B cell (primary cell): Measurements from ENCODE around the gene GOT1. TPM values are rescaled to one million over a fixed set of nuclear protein-coding genes. Genes with fewer than 3 reads are reported as not detected.

Experiments
- ATAC-seq: fragments of 200-7000 bp; cut with Tn5 transposase; one replicate; pipeline ENCODE4 v1.10.0; 2021; ENCODE audit warnings: low read depth, mild to moderate bottlenecking, moderate number of reproducible peaks, moderate library complexity
- CTCF ChIA-PET: fragments of 350-600 bp; sonication (Branson Sonifier 250); formaldehyde crosslinking; loops from one replicate; lab custom pipeline; 2021; ENCODE audit warnings: antibody characterized with exemption, inconsistent platforms; lab: Charles Lee
- POLR2A ChIA-PET: fragments of 350-600 bp; sonication (Branson Sonifier 250); formaldehyde crosslinking; loops from one replicate; lab custom pipeline; 2021; ENCODE audit warnings: antibody characterized with exemption; lab: Charles Lee
- DNase-seq: peaks from one replicate; pipeline ENCODE4 v3.0.0; 2013
- H2AFZ ChIP-seq: 2 replicates; pipeline ENCODE4 v1.6.1; 2012; ENCODE audit warnings: mild to moderate bottlenecking, low read depth, low read length; ENCODE audit not compliant: insufficient read depth, poor library complexity, severe bottlenecking
- H3K27ac ChIP-seq, 2 donors: 1 replicate in 1 of 2; 2 replicates in 1 of 2; pipeline ENCODE4 v1.5.1; 2012 to 2013; ENCODE audit warnings: low read length in 2 of 2, mild to moderate bottlenecking in 2 of 2, moderate library complexity in 1 of 2
- H3K27me3 ChIP-seq, 4 experiments: fragments of 200-600 bp in 1 of 4; sonication (generic) in 1 of 4; replicated peaks in 1 of 4; 1 replicate in 2 of 4; 2 replicates in 2 of 4; pipeline versions ENCODE4 v1.6.1 to v1.7.0; 2013 to 2016; ENCODE audit warnings: low read length in 3 of 4, mild to moderate bottlenecking in 2 of 4, mixed read lengths in 1 of 4, moderate library complexity in 1 of 4; ENCODE audit not compliant: insufficient read depth in 4 of 4, control insufficient read depth in 3 of 4; ENCODE audit errors: control extremely low read depth in 1 of 4
- H3K36me3 ChIP-seq, 2 experiments: replicated peaks in 1 of 2; 1 replicate in 1 of 2; 2 replicates in 1 of 2; pipeline versions ENCODE4 v1.6.1 to v1.7.1; 2013; ENCODE audit warnings: low read length in 1 of 2; ENCODE audit not compliant: insufficient read depth in 2 of 2, control insufficient read depth in 1 of 2; ENCODE audit errors: control extremely low read depth in 1 of 2, extremely low read depth in 1 of 2
- H3K4me1 ChIP-seq, 2 donors: fragments of 200-600 bp in 1 of 2; sonication (generic) in 1 of 2; 1 replicate in 1 of 2; 2 replicates in 1 of 2; pipeline versions ENCODE4 v1.5.1 to v1.6.1; 2013 to 2017; ENCODE audit warnings: low read length in 2 of 2; ENCODE audit not compliant: control insufficient read depth in 2 of 2, insufficient read depth in 2 of 2
- H3K4me2 ChIP-seq: replicated peaks from 2 replicates; pipeline ENCODE3; 2012; ENCODE audit warnings: mild to moderate bottlenecking, low read depth, low read length; ENCODE audit not compliant: poor library complexity, severe bottlenecking
- H3K4me3 ChIP-seq, 5 experiments: fragments of 200-600 bp in 1 of 5; sonication (generic) in 1 of 5; 1 replicate in 3 of 5; 2 replicates in 2 of 5; pipeline versions ENCODE4 v1.5.1 to v1.7.0; 2011 to 2016; ENCODE audit warnings: low read length in 4 of 5, mild to moderate bottlenecking in 4 of 5, low read depth in 2 of 5, control low read depth in 1 of 5, moderate library complexity in 1 of 5; ENCODE audit not compliant: insufficient read depth in 1 of 5; ENCODE audit errors: control extremely low read depth in 1 of 5, extremely low read depth in 1 of 5
- H3K79me2 ChIP-seq: fragments of 200-600 bp; sonication (generic); one replicate; pipeline ENCODE4 v1.6.0; 2016; ENCODE audit warnings: low read length; ENCODE audit not compliant: control insufficient read depth, insufficient read depth
- H3K9ac ChIP-seq: fragments of 200-600 bp; sonication (generic); 2 replicates; pipeline ENCODE4 v1.6.1; 2017; ENCODE audit warnings: mild to moderate bottlenecking, low read length, moderate library complexity
- H3K9me3 ChIP-seq, 3 donors: one replicate each; pipeline versions ENCODE4 v1.6.1 to v1.7.1; 2013; ENCODE audit warnings: low read length in 2 of 3; ENCODE audit not compliant: control insufficient read depth in 2 of 3, insufficient read depth in 1 of 3; ENCODE audit errors: control extremely low read depth in 1 of 3
- H4K20me1 ChIP-seq: 2 replicates; pipeline ENCODE4 v1.6.0; 2012; ENCODE audit warnings: mild to moderate bottlenecking, low read length; ENCODE audit not compliant: insufficient read depth, control insufficient read depth, poor library complexity, severe bottlenecking
- H3K27ac Mint-ChIP-seq: one replicate; pipeline ENCODE4 v1.8.0; 2021; ENCODE audit warnings: mixed read lengths
- H3K27me3 Mint-ChIP-seq: one replicate; pipeline ENCODE4 v1.8.0; 2021; ENCODE audit warnings: mixed read lengths
- H3K4me1 Mint-ChIP-seq: one replicate; pipeline ENCODE4 v1.8.0; 2021; ENCODE audit warnings: mixed read lengths
- H3K4me3 Mint-ChIP-seq: one replicate; pipeline ENCODE4 v1.8.0; 2021; ENCODE audit warnings: mixed read lengths
- H3K9me3 Mint-ChIP-seq: one replicate; pipeline ENCODE4 v1.8.0; 2022; ENCODE audit warnings: mixed read lengths; ENCODE audit not compliant: insufficient read depth
- EZH2 ChIP-seq: IDR thresholded peaks from 2 replicates; pipeline ENCODE4 v1.6.1; 2012; ENCODE audit warnings: borderline replicate concordance, low read depth, mild to moderate bottlenecking, moderate library complexity, low read length; ENCODE audit not compliant: insufficient read depth, poor library complexity, severe bottlenecking
- WGBS: methylation state at CpG from one replicate; pipeline ENCODE4 v1.1.5; 2013; ENCODE audit warnings: missing lambda C conversion rate; ENCODE audit not compliant: insufficient coverage; 5-methylcytosine and 5-hydroxymethylcytosine counted together
- intact Hi-C: fragments of 100-400 bp; cut with micrococcal nuclease; formaldehyde crosslinking; loops from one replicate; pipeline ENCODE4 v1.10.0; 2022
- polyA plus RNA-seq: library from polyadenylated mRNA; depleted of rRNA; stranded (reverse); fragments of >200 nt; gene quantifications from 2 replicates; pipeline ENCODE4 v1.2.3, GENCODE V29; 2012
- total RNA-seq, 2 donors: library from RNA; stranded (reverse); fragments of 120-200 nt in 1 of 2; gene quantifications; 1 replicate in 1 of 2; 2 replicates in 1 of 2; pipeline versions ENCODE4 v1.2.3 to v1.2.4, GENCODE V29; 2013 to 2022
- TF ChIP-seq, protein P1 (sequence below): fragments of 200-600 bp; IDR thresholded peaks from one replicate; pipeline ENCODE4 v1.8.0; 2022; ENCODE audit warnings: antibody characterized with exemption, mild to moderate bottlenecking

Gene GOT1
- total and polyA plus RNA-seq, 2 donors (not counting 1 experiment from before 2014, with no cell fraction given), result 5.9 to 14.9 TPM

DNA sequence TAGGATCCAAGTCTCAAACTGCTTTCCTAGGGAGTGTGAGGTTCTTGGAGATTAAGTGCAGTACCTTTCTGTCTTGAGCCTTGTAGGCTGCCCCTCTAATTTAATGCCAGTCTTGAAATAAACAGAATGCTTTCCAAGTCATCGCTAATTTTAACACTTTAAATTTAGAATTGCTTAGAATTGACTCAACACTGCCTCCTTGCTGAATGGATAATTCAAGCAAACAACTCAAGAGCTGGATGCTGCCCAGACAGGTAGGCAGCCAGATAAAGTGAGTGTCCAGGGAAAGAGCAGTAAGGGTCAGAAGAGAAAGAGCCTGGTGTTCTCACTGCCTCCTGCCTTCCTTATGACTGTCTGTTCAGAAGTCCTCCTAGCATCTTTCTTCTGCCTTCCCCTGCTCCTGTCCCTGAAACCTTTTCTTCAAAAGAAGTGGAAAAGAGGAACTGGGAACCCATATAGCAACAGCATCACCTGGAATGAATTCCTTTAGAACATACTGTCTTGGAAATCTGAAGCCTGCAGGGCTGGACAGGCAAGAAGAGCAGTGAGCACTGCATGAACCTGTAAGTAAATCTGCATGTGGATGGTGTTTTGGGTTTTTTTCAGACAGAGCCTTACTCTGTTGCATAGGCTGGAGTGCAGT, 3.1 kb upstream of the GOT1 start:
- CTCF ChIA-PET, result interaction anchor here (1.2 kb wide), 1 partner anchor 182 kb away, joined by 4 read pairs; no protein-coding TSS in a partner anchor
- no peaks in the 10 kb centered on the region for H4K20me1 ChIP-seq
- Mint-ChIP-seq H3K27ac (peak overlapping the region; percentile 20), H3K4me3 (no peak overlapping the region), H3K4me1 (peaks cover 28% of the 10 kb centered on the region), H3K9me3 (no peaks in the 10 kb centered on the region), H3K27me3 (no peaks in the 10 kb centered on the region)
- H3K4me3 ChIP-seq, result no peak overlapping the region
- WGBS, result no CpG with 5 or more reads among the region's 1 CpG
- intact Hi-C loops, result loop anchor here (5.0 kb wide), 2 partner anchors 1104 to 1479 kb away; partner anchors contain the start of genes HIF1AN and SLF2
- no peak for TF ChIP-seq EZH2
- TF ChIP-seq, protein P1, sequence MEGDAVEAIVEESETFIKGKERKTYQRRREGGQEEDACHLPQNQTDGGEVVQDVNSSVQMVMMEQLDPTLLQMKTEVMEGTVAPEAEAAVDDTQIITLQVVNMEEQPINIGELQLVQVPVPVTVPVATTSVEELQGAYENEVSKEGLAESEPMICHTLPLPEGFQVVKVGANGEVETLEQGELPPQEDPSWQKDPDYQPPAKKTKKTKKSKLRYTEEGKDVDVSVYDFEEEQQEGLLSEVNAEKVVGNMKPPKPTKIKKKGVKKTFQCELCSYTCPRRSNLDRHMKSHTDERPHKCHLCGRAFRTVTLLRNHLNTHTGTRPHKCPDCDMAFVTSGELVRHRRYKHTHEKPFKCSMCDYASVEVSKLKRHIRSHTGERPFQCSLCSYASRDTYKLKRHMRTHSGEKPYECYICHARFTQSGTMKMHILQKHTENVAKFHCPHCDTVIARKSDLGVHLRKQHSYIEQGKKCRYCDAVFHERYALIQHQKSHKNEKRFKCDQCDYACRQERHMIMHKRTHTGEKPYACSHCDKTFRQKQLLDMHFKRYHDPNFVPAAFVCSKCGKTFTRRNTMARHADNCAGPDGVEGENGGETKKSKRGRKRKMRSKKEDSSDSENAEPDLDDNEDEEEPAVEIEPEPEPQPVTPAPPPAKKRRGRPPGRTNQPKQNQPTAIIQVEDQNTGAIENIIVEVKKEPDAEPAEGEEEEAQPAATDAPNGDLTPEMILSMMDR, result no peak
- H3K4me1 ChIP-seq, result peaks cover 13 to 21% of the 10 kb centered on the region in 2 donors
- DNase-seq (no peak), ATAC-seq (no peak)
- H3K27ac ChIP-seq, result no peak overlapping the region
- H3K79me2 ChIP-seq, result peaks cover 3% of the 10 kb centered on the region
- no peak overlapping the region for H2AFZ ChIP-seq
- H3K9ac ChIP-seq, result no peak overlapping the region
- POLR2A ChIA-PET, result no interaction called here
- H3K27me3 ChIP-seq, result no peaks in the 10 kb centered on the region
- no peak overlapping the region for H3K4me2 ChIP-seq
- no peaks in the 10 kb centered on the region for H3K9me3 ChIP-seq
- no peaks in the 10 kb centered on the region for H3K36me3 ChIP-seq

GRCh38 chr10:99432881-99433280, 2.5 kb upstream of the GOT1 start:
- WGBS, result 92% methylated on average over 5 of the region's 6 CpGs
- Histone ChIP-seq H4K20me1 (no peaks in the 10 kb centered on the region), H3K79me2 (peaks cover 3% of the 10 kb centered on the region), H3K27me3 (no peaks in the 10 kb centered on the region), H3K4me1 (peaks cover 13 to 21% of the 10 kb centered on the region in 2 donors), H3K9ac (no peak overlapping the region), H3K9me3 (no peaks in the 10 kb centered on the region), H2AFZ (no peak overlapping the region), H3K27ac (no peak overlapping the region), H3K4me3 (no peak overlapping the region), H3K4me2 (no peak overlapping the region), H3K36me3 (no peaks in the 10 kb centered on the region)
- Mint-ChIP-seq H3K27ac (no peak overlapping the region), H3K27me3 (no peaks in the 10 kb centered on the region), H3K9me3 (no peaks in the 10 kb centered on the region), H3K4me1 (peaks cover 28% of the 10 kb centered on the region), H3K4me3 (no peak overlapping the region)
- intact Hi-C loops, result loop anchor here (5.0 kb wide), 2 partner anchors 1104 to 1479 kb away; partner anchors contain the start of genes HIF1AN and SLF2
- DNase-seq, result no peak
- POLR2A ChIA-PET, result no interaction called here
- CTCF ChIA-PET, result no interaction called here
- TF ChIP-seq, protein P1, result no peak
- no peak for TF ChIP-seq EZH2
- no peak for ATAC-seq
